GM10266 (cell line): ENCODE results near the gene AKR7A3.

Experiments
- DNase-seq: peaks from one replicate; pipeline ENCODE4 v3.0.0; 2012; ENCODE audit errors: extremely low spot score
- CTCF ChIP-seq: IDR thresholded peaks from 2 replicates; pipeline ENCODE4 v1.5.1; 2012; ENCODE audit warnings: mild to moderate bottlenecking, low read depth; ENCODE audit not compliant: control insufficient read depth, insufficient read depth; ENCODE audit errors: missing control alignments

The AKR7A3 gene

GRCh38 chr1:19325958-19326747 is 37.6 kb upstream of the AKR7A3 start:
- no peak for TF ChIP-seq CTCF
- DNase-seq, result no peak

GRCh38 chr1:19325368-19325957 is 36.9 kb upstream of the AKR7A3 start:
- TF ChIP-seq CTCF, result no peak
- DNase-seq, result no peak

- no peak for TF ChIP-seq CTCF
Observed at GRCh38 chr1:19324665-19324990, 36.1 kb upstream of the AKR7A3 start.

GRCh38 chr1:19323987-19324664 is 35.6 kb upstream of the AKR7A3 start:
- TF ChIP-seq CTCF, result no peak

More at GRCh38 chr1:19324665-19324990, 36.1 kb upstream of the AKR7A3 start:
- DNase-seq, result no peak

GRCh38 chr1:19322481-19322880 is 33.9 kb upstream of the AKR7A3 start:
- TF ChIP-seq CTCF, result no peak
- DNase-seq, result no peak

More at GRCh38 chr1:19323987-19324664, 35.6 kb upstream of the AKR7A3 start:
- DNase-seq, result no peak

- no peak for TF ChIP-seq CTCF
- DNase-seq, result no peak
Observed at GRCh38 chr1:19321071-19321470, 32.5 kb upstream of the AKR7A3 start.

- no peak for TF ChIP-seq CTCF
- no peak for DNase-seq
Observed at GRCh38 chr1:19319196-19319595, 30.6 kb upstream of the AKR7A3 start.
